Measurements from ENCODE around the gene GMDS. TPM values are rescaled to one million over a fixed set of nuclear protein-coding genes. Genes with fewer than 3 reads are reported as not detected.

The GMDS gene
- total and polyA plus RNA-seq, 2 of the 4 experiments (the other 2 are of a cell fraction) = 7.3 to 21.9 TPM

DNA sequence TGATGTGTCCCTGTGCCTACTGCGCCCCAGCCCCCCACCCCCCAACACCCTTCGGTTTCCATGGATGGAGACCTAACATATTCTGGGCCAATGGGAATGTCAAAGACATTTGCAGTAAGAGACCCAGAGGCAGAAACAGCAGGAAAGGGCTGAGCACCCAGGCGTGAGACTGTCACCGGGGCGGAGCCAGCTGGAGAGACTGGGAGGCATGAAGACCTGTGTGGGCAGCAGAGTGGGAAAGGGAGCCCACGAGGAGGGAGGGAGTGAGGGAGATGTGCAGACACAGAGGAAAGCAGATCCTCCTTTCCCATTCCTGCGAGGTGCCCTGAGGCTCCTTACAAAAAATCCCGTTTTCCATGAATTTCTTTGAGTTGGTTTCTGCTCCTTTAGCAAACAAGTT is 485.5 kb downstream of the GMDS start:
- intact Hi-C loops (cut with micrococcal nuclease) (no loop called here), dilution Hi-C loops (cut with HindIII; ENCODE audit: low sequenced_read_pairs, unreplicated experiment) (no loop called here), in situ Hi-C loops (cut with MboI; ENCODE audit: low sequenced_read_pairs) (no loop called here)
- Histone ChIP-seq H4K8ac (ENCODE audit: low read depth in 2 of 2, low read length in 2 of 2) (no peak overlapping the region), H3K4me3 (ENCODE audit: insufficient read depth, low read depth, low read length) (no peak overlapping the region), H3K14ac (replicated peaks; ENCODE audit: low read depth, low read length) (no peak overlapping the region), H3K36me3 (ENCODE audit: control insufficient read depth, insufficient read depth, low read length) (no peaks in the 10 kb centered on the region), H2AFZ (replicated peaks; ENCODE audit: low read length, poor library complexity) (no peak overlapping the region), H2AK5ac (ENCODE audit: low read depth, low read length) (no peak overlapping the region), H3K23ac (ENCODE audit: low read depth, low read length) (no peak overlapping the region), H4K5ac (ENCODE audit: low read depth, low read length) (no peak overlapping the region), H2BK15ac (ENCODE audit: low read depth, low read length) (no peak overlapping the region), H4K20me1 (ENCODE audit: insufficient read depth, low read length) (no peaks in the 10 kb centered on the region), H3K18ac (ENCODE audit: low read depth, low read length) (no peak overlapping the region), H2AK9ac (replicated peaks; ENCODE audit: low read depth, low read length, poor library complexity) (no peak overlapping the region), H2BK20ac (ENCODE audit: low read depth, low read length) (no peak overlapping the region), H3K4me2 (ENCODE audit: low read depth, low read length) (no peak overlapping the region), H3K9me3 (ENCODE audit: control insufficient read depth, insufficient read depth, low read length) (no peaks in the 10 kb centered on the region), H3K4me1 (ENCODE audit: control insufficient read depth, insufficient read depth, low read length) (peaks cover 2% of the 10 kb centered on the region; the same call in 1 of the 2 replicates), H4K91ac (ENCODE audit: insufficient read depth, low read depth, low read length) (no peak overlapping the region), H3K27ac (ENCODE audit: insufficient read depth, low read length) (no peak overlapping the region), H3K27me3 (ENCODE audit: control insufficient read depth, insufficient read depth, low read length) (no peaks in the 10 kb centered on the region), H2BK5ac (ENCODE audit: low read depth, low read length, poor library complexity, severe bottlenecking) (no peak overlapping the region), H3K9me1 (ENCODE audit: insufficient read depth, low read length) (no peaks in the 10 kb centered on the region), H3K79me1 (ENCODE audit: low read depth in 1 of 2, low read length in 2 of 2) (no peaks in the 10 kb centered on the region), H3K9ac (ENCODE audit: low read depth, low read length) (no peak overlapping the region), H3K4ac (ENCODE audit: low read depth, low read length) (no peak overlapping the region), H2BK120ac (ENCODE audit: low read depth, low read length) (no peak overlapping the region), H3K56ac (ENCODE audit: extremely low read depth, insufficient read depth, low read length) (no peak overlapping the region)
- ATAC-seq (ENCODE audit: low read depth) (no peak), DNase-seq (no peak)
- BruUV-seq (replicated peaks) = no TSS peak
- CTCF ChIA-PET = no interaction called here
- WGBS, 2 experiments (ENCODE audit: extremely low coverage in 2 of 2, insufficient read length in 1 of 2) = 100% methylated on average over 3 of the region's 8 CpGs; no CpG with 5 or more reads in 1 of the 2 experiments
- POLR2A ChIA-PET (ENCODE audit: unreplicated experiment) = no interaction called here
- TF ChIP-seq RAD21 (IDR thresholded peaks at IDR 0.05; ENCODE audit: low read length) (no peak), MXI1 (IDR thresholded peaks at IDR 0.05; ENCODE audit: borderline replicate concordance, low read depth, low read length) (no peak), SMC3 (IDR thresholded peaks at IDR 0.05; ENCODE audit: low read depth, low read length) (no peak), FOS (IDR thresholded peaks at IDR 0.05; ENCODE audit: low read depth, low read length) (no peak), BHLHE40 (IDR thresholded peaks at IDR 0.05; ENCODE audit: low read depth, low read length) (no peak), CTCF (conservative IDR thresholded peaks at IDR 0.05; ENCODE audit: low read depth, low read length) (no peak), MAZ (IDR thresholded peaks at IDR 0.05; ENCODE audit: borderline replicate concordance, low read depth, low read length) (no peak), ELK1 (IDR thresholded peaks at IDR 0.05; ENCODE audit: borderline replicate concordance, low read depth, low read length) (no peak), CHD1 (IDR thresholded peaks at IDR 0.05; ENCODE audit: low read depth, low read length) (no peak), CEBPB (IDR thresholded peaks at IDR 0.05; ENCODE audit: low read depth, low read length) (no peak), MAFK (IDR thresholded peaks at IDR 0.05; ENCODE audit: low read depth, low read length) (no peak), POLR2A (IDR thresholded peaks at IDR 0.05; ENCODE audit: low read depth, low read length) (no peak), RCOR1 (IDR thresholded peaks at IDR 0.05; ENCODE audit: insufficient replicate concordance, low read length) (no peak), RFX5 (IDR thresholded peaks at IDR 0.05; ENCODE audit: low read depth, low read length) (no peak), NFE2L2 (IDR thresholded peaks at IDR 0.05; ENCODE audit: low read depth, low read length) (no peak)
- TF ChIP-seq, protein P1, sequence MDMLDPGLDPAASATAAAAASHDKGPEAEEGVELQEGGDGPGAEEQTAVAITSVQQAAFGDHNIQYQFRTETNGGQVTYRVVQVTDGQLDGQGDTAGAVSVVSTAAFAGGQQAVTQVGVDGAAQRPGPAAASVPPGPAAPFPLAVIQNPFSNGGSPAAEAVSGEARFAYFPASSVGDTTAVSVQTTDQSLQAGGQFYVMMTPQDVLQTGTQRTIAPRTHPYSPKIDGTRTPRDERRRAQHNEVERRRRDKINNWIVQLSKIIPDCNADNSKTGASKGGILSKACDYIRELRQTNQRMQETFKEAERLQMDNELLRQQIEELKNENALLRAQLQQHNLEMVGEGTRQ (IDR thresholded peaks at IDR 0.05; ENCODE audit: low read depth, low read length) = no peak
